DOHH2 (cell line): ENCODE data around the gene SLC44A1.

ENCODE experiments used
- CTCF ChIP-seq: fragments of 200-600 bp; sonication (generic); IDR thresholded peaks from one replicate; pipeline ENCODE4 v1.5.1; 2014; ENCODE audit warnings: antibody characterized with exemption, mild to moderate bottlenecking, low read depth, low read length; ENCODE audit not compliant: poor library complexity, severe bottlenecking
- EZH2phosphoT487 ChIP-seq: fragments of 200-600 bp; sonication (generic); IDR thresholded peaks from 2 replicates; pipeline ENCODE4 v1.6.1; 2017; ENCODE audit warnings: borderline replicate concordance, mild to moderate bottlenecking, antibody characterized with exemption, low read length, moderate library complexity, mixed read lengths

GRCh38 chr9:105355781-105356180, 111.3 kb downstream of the SLC44A1 start:
- TF ChIP-seq CTCF: no peak
- no peak for TF ChIP-seq EZH2phosphoT487
